Body of pancreas (tissue), 4 donors: ENCODE results near the gene SLC25A40. TPM values are rescaled to one million over a fixed set of nuclear protein-coding genes. Genes with fewer than 3 reads are reported as not detected.

Experiments used
- ATAC-seq: fragments of 150-250 bp; one replicate; pipeline ENCODE4 v1.9.1; 2016
- DNase-seq, 4 donors: peaks; one replicate each; pipeline ENCODE4 v3.0.0-alpha.2; 2019
- H3K27ac ChIP-seq, 4 donors: fragments of 200-600 bp; sonication (generic); 1 replicate in 3 of 4; 2 replicates in 1 of 4; pipeline versions ENCODE4 v1.5.1 to v1.6.1; 2016 to 2019; ENCODE audit warnings: mild to moderate bottlenecking in 1 of 4, mixed read lengths in 1 of 4, moderate library complexity in 1 of 4
- H3K27me3 ChIP-seq, 2 donors: fragments of 200-600 bp; sonication (generic); one replicate each; pipeline ENCODE4 v1.6.0; 2016; ENCODE audit warnings: mild to moderate bottlenecking in 1 of 2
- H3K36me3 ChIP-seq, 2 donors: fragments of 200-600 bp; sonication (generic); replicated peaks in 1 of 2; 2 replicates each; pipeline ENCODE4 v1.5.1; 2016; ENCODE audit warnings: low read depth in 2 of 2; ENCODE audit not compliant: insufficient read depth in 1 of 2
- H3K4me1 ChIP-seq: fragments of 200-600 bp; sonication (generic); one replicate; pipeline ENCODE4 v1.6.0; 2016
- H3K4me3 ChIP-seq, 2 donors: fragments of 200-600 bp; sonication (generic); 1 replicate in 1 of 2; 2 replicates in 1 of 2; pipeline ENCODE4 v1.5.1; 2016 to 2019
- H3K9me3 ChIP-seq, 3 donors: fragments of 200-600 bp; sonication (generic); 1 replicate in 2 of 3; 2 replicates in 1 of 3; pipeline ENCODE4 v1.5.1; 2016
- CTCF ChIP-seq, 7 experiments: fragments of 450-650 bp in 4 of 7; fragments of 200-600 bp in 3 of 7; sonication (generic) in 3 of 7; IDR thresholded peaks; one replicate each; pipeline ENCODE4 v1.5.1; 2016 to 2019; ENCODE audit warnings: antibody characterized with exemption in 7 of 7
- POLR2A ChIP-seq, 3 donors: fragments of 450-650 bp; IDR thresholded peaks; one replicate each; pipeline ENCODE4 v1.6.1; 2016; ENCODE audit warnings: antibody characterized with exemption in 3 of 3, mild to moderate bottlenecking in 2 of 3
- WGBS, 2 donors: methylation state at CpG; one replicate each; pipeline ENCODE4 v1.1.5; 2017; 5-methylcytosine and 5-hydroxymethylcytosine counted together
- intact Hi-C: fragments of 100-400 bp; cut with DNase I; formaldehyde crosslinking; loops from one replicate; pipeline ENCODE4 v1.15.1; 2023
- total RNA-seq, 2 donors: library from RNA; depleted of rRNA; stranded (reverse); fragments of >200 nt; gene quantifications; one replicate each; pipeline ENCODE4 v1.1.0, GENCODE V29; 2016

SLC25A40 gene
- total RNA-seq, 2 donors from 2014 or later, result 11.2 to 33.3 TPM

GRCh38 chr7:87806150-87806549, 70.0 kb downstream of the SLC25A40 start:
- no peaks in the 10 kb centered on the region for H3K36me3 ChIP-seq
- no peaks in the 10 kb centered on the region for H3K4me1 ChIP-seq
- H3K9me3 ChIP-seq, result no peaks in the 10 kb centered on the region
- intact Hi-C loops, result loop anchor here (10.0 kb wide), 1 partner anchor 79 kb away; no protein-coding TSS in a partner anchor
- H3K27me3 ChIP-seq, result no peaks in the 10 kb centered on the region
- H3K27ac ChIP-seq, result no peak overlapping the region
- no peak overlapping the region for H3K4me3 ChIP-seq
- TF ChIP-seq POLR2A (IDR thresholded peaks at IDR 0.05), result no peak
- TF ChIP-seq CTCF (IDR thresholded peaks at IDR 0.05), result no peak
- ATAC-seq, result no peak
- no peak for DNase-seq

- H3K4me3 ChIP-seq, result no peak overlapping the region
- intact Hi-C loops, result no loop called here
Observed at GRCh38 chr7:87797798-87798403, 78.3 kb downstream of the SLC25A40 start.

GRCh38 chr7:87797395-87797794, 78.8 kb downstream of the SLC25A40 start:
- Histone ChIP-seq H3K4me1 (no peaks in the 10 kb centered on the region), H3K36me3 (no peaks in the 10 kb centered on the region), H3K4me3 (no peak overlapping the region), H3K27ac (no peak overlapping the region), H3K9me3 (no peaks in the 10 kb centered on the region), H3K27me3 (no peaks in the 10 kb centered on the region)
- 5 to 12% methylated on average over 1 of the region's 1 CpG for WGBS, 2 donors
- ATAC-seq (no peak), DNase-seq (no peak)
- intact Hi-C loops, result no loop called here
- TF ChIP-seq POLR2A (IDR thresholded peaks at IDR 0.05), result no peak
- no peak for TF ChIP-seq CTCF (IDR thresholded peaks at IDR 0.05)

More at GRCh38 chr7:87797798-87798403, 78.3 kb downstream of the SLC25A40 start:
- Histone ChIP-seq H3K9me3 (no peaks in the 10 kb centered on the region), H3K27me3 (no peaks in the 10 kb centered on the region), H3K36me3 (no peaks in the 10 kb centered on the region), H3K4me1 (no peaks in the 10 kb centered on the region), H3K27ac (no peak overlapping the region)
- WGBS, 2 donors, result 1 to 4% methylated on average over 4 of the region's 4 CpGs
- DNase-seq, result peak in 1 of 4 donors; percentile 21
- ATAC-seq, result peak; percentile 59
- TF ChIP-seq CTCF (IDR thresholded peaks at IDR 0.05), result peak in 6 of 7 experiments; percentile 24 to 66 (median 64)
- TF ChIP-seq POLR2A (IDR thresholded peaks at IDR 0.05), result no peak

GRCh38 chr7:87785368-87785995, 90.7 kb downstream of the SLC25A40 start:
- Histone ChIP-seq H3K4me1 (no peaks in the 10 kb centered on the region), H3K27me3 (no peaks in the 10 kb centered on the region), H3K27ac (no peak overlapping the region), H3K9me3 (no peaks in the 10 kb centered on the region), H3K4me3 (no peak overlapping the region), H3K36me3 (no peaks in the 10 kb centered on the region)
- no peak for ATAC-seq
- intact Hi-C loops, result no loop called here
- WGBS, 2 donors, result 75% methylated on average over 4 of the region's 4 CpGs
- TF ChIP-seq CTCF (IDR thresholded peaks at IDR 0.05), result no peak
- TF ChIP-seq POLR2A (IDR thresholded peaks at IDR 0.05), result no peak
- DNase-seq, result no peak

GRCh38 chr7:87784424-87784823, 91.7 kb downstream of the SLC25A40 start:
- Histone ChIP-seq H3K27me3 (no peaks in the 10 kb centered on the region), H3K36me3 (no peaks in the 10 kb centered on the region), H3K4me1 (no peaks in the 10 kb centered on the region), H3K9me3 (no peaks in the 10 kb centered on the region), H3K4me3 (no peak overlapping the region), H3K27ac (no peak overlapping the region)
- DNase-seq, result no peak
- intact Hi-C loops, result no loop called here
- ATAC-seq, result no peak
- TF ChIP-seq POLR2A (IDR thresholded peaks at IDR 0.05), result no peak
- no peak for TF ChIP-seq CTCF (IDR thresholded peaks at IDR 0.05)
